ENCODE data around the gene STRN3.

GRCh38 chr14:30982533-30982932 is 43.6 kb downstream of the STRN3 start:
- TF ChIP-seq CTCF (conservative IDR thresholded peaks at IDR 0.05; ENCODE audit: low read depth, low read length) (no peak), EZH2 (IDR thresholded peaks at IDR 0.05; ENCODE audit: borderline replicate concordance, low read depth, low read length, poor library complexity, severe bottlenecking) (no peak)
